ENCODE measurements around the gene ABCE1.

DNA sequence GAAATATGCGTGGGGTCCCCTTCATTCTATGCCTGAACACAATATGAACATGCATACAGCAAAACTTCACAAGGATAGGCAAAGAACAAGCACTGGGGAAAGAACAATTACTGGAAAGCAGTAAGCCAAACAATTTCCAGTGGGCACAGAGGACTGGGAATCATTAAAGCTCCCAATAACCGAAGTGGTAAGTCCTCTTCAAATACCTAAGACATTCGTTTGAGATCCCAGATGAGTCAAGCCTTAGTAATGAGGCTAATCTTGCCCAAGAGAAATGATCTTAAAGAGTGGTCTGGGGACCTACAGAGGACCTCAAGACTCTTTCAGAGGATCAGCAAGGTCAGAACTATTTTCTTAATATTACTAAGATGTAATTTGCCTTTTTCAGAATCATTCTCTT lies 28.8 kb upstream of the ABCE1 start:
- TF ChIP-seq POLR2A (IDR thresholded peaks at IDR 0.05; ENCODE audit: low read length) (no peak), EP300 (IDR thresholded peaks at IDR 0.05) (no peak), MAZ (IDR thresholded peaks at IDR 0.05; ENCODE audit: borderline replicate concordance, low read depth, low read length) (no peak), RFX5 (IDR thresholded peaks at IDR 0.05) (no peak), MYC (IDR thresholded peaks at IDR 0.05; ENCODE audit: borderline replicate concordance, low read length) (no peak), ESRRA (IDR thresholded peaks at IDR 0.05; ENCODE audit: borderline replicate concordance, low read length) (no peak), RAD21 (conservative IDR thresholded peaks at IDR 0.05 in 1 of 2, IDR thresholded peaks at IDR 0.05 in 1 of 2) (no peak), NFE2L2 (conservative IDR thresholded peaks at IDR 0.05; ENCODE audit: low read length) (no peak)
- TF ChIP-seq, protein P1, sequence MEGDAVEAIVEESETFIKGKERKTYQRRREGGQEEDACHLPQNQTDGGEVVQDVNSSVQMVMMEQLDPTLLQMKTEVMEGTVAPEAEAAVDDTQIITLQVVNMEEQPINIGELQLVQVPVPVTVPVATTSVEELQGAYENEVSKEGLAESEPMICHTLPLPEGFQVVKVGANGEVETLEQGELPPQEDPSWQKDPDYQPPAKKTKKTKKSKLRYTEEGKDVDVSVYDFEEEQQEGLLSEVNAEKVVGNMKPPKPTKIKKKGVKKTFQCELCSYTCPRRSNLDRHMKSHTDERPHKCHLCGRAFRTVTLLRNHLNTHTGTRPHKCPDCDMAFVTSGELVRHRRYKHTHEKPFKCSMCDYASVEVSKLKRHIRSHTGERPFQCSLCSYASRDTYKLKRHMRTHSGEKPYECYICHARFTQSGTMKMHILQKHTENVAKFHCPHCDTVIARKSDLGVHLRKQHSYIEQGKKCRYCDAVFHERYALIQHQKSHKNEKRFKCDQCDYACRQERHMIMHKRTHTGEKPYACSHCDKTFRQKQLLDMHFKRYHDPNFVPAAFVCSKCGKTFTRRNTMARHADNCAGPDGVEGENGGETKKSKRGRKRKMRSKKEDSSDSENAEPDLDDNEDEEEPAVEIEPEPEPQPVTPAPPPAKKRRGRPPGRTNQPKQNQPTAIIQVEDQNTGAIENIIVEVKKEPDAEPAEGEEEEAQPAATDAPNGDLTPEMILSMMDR (IDR thresholded peaks at IDR 0.05), result no peak
- TF ChIP-seq, protein P2, sequence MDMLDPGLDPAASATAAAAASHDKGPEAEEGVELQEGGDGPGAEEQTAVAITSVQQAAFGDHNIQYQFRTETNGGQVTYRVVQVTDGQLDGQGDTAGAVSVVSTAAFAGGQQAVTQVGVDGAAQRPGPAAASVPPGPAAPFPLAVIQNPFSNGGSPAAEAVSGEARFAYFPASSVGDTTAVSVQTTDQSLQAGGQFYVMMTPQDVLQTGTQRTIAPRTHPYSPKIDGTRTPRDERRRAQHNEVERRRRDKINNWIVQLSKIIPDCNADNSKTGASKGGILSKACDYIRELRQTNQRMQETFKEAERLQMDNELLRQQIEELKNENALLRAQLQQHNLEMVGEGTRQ (IDR thresholded peaks at IDR 0.05), result no peak

All from A549 (cell line).